ENCODE data around the gene MADD.

DNA sequence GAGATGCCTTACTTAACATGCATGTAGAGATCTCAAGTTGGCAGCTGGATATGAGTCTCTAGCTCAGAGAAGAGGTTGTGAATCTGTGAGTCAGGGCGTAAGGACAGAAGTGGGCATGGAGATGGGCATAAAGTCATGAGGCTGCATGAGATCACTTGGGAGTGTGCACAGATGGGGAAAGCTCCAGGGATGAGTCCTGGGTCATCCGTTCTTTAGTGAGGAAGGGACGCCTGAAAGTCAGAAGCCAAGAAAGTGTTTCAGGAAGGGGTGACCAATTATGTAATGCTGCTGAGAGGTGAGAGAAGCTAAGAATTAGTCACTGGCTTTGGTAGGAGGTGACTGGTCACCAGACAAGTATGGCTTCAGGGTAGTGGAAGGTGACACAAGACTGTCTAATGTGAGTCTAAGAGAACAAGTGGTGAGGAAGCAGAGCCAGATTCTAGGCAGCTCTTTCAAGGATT lies 28.1 kb upstream of the MADD start:
- TF ChIP-seq, protein P1, sequence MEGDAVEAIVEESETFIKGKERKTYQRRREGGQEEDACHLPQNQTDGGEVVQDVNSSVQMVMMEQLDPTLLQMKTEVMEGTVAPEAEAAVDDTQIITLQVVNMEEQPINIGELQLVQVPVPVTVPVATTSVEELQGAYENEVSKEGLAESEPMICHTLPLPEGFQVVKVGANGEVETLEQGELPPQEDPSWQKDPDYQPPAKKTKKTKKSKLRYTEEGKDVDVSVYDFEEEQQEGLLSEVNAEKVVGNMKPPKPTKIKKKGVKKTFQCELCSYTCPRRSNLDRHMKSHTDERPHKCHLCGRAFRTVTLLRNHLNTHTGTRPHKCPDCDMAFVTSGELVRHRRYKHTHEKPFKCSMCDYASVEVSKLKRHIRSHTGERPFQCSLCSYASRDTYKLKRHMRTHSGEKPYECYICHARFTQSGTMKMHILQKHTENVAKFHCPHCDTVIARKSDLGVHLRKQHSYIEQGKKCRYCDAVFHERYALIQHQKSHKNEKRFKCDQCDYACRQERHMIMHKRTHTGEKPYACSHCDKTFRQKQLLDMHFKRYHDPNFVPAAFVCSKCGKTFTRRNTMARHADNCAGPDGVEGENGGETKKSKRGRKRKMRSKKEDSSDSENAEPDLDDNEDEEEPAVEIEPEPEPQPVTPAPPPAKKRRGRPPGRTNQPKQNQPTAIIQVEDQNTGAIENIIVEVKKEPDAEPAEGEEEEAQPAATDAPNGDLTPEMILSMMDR (IDR thresholded peaks at IDR 0.05) = no peak
- TF ChIP-seq POLR2A (IDR thresholded peaks at IDR 0.05) = no peak
